KMS-11 (cell line): ENCODE data around the gene HDAC10.
"Not testable (repeated sequence)": the region's sequence is repeated elsewhere in the genome, so short reads cannot be mapped to it uniquely, and the experiment has no call there.

Experiments used
- H2AFZ ChIP-seq: fragments of 200-600 bp; sonication (generic); 2 replicates; pipeline ENCODE4 v1.6.1; 2016; ENCODE audit warnings: antibody characterized with exemption, mixed run types, low read depth
- H3K27ac ChIP-seq: fragments of 200-600 bp; sonication (generic); 2 replicates; pipeline ENCODE4 v1.6.1; 2016; ENCODE audit warnings: mild to moderate bottlenecking, mixed run types
- H3K27me3 ChIP-seq: fragments of 200-600 bp; sonication (generic); 2 replicates; pipeline ENCODE4 v1.6.1; 2017; ENCODE audit warnings: mild to moderate bottlenecking, low read depth, mixed run types, moderate library complexity; ENCODE audit not compliant: insufficient read depth
- H3K36me3 ChIP-seq: fragments of 200-600 bp; sonication (generic); 2 replicates; pipeline ENCODE4 v1.6.1; 2017; ENCODE audit warnings: mild to moderate bottlenecking, mixed run types; ENCODE audit not compliant: insufficient read depth
- H3K4me1 ChIP-seq: fragments of 200-600 bp; sonication (generic); 2 replicates; pipeline ENCODE4 v1.6.1; 2016; ENCODE audit warnings: mild to moderate bottlenecking, low read depth, mixed run types; ENCODE audit not compliant: poor library complexity, severe bottlenecking
- H3K4me2 ChIP-seq: fragments of 200-600 bp; sonication (generic); 2 replicates; pipeline ENCODE4 v1.7.0; 2016; ENCODE audit warnings: mild to moderate bottlenecking, mixed run types
- H3K4me3 ChIP-seq: fragments of 200-600 bp; sonication (generic); IDR thresholded peaks from 2 replicates; pipeline ENCODE4 v1.6.1; 2017; ENCODE audit warnings: low read depth, low read length, mixed read lengths; ENCODE audit not compliant: insufficient read depth
- H3K79me2 ChIP-seq: fragments of 200-600 bp; sonication (generic); 2 replicates; pipeline ENCODE4 v1.6.1; 2016; ENCODE audit warnings: low read depth, mixed run types; ENCODE audit not compliant: insufficient read depth
- H3K9ac ChIP-seq: fragments of 200-600 bp; sonication (generic); 2 replicates; pipeline ENCODE4 v1.6.1; 2016; ENCODE audit warnings: mild to moderate bottlenecking, mixed run types
- H4K20me1 ChIP-seq: fragments of 200-600 bp; sonication (generic); 2 replicates; pipeline ENCODE4 v1.6.1; 2016; ENCODE audit warnings: mild to moderate bottlenecking, mixed run types; ENCODE audit not compliant: insufficient read depth
- CTCF ChIP-seq: fragments of 200-600 bp; sonication (generic); conservative IDR thresholded peaks from 2 replicates; pipeline ENCODE4 v1.6.1; 2017; ENCODE audit warnings: low read depth, mild to moderate bottlenecking, antibody characterized with exemption, low read length, moderate library complexity, mixed read lengths

Gene HDAC10

GRCh38 chr22:50275181-50276055, 24.4 kb upstream of the HDAC10 start:
- H3K27ac ChIP-seq: no peak overlapping the region
- no peaks in the 10 kb centered on the region for H3K27me3 ChIP-seq
- TF ChIP-seq CTCF: no peak
- H3K4me2 ChIP-seq: no peak overlapping the region
- H3K9ac ChIP-seq: no peak overlapping the region
- no peaks in the 10 kb centered on the region for H4K20me1 ChIP-seq
- H3K79me2 ChIP-seq: no peaks in the 10 kb centered on the region
- no peak overlapping the region for H3K4me3 ChIP-seq
- H3K36me3 ChIP-seq: no peaks in the 10 kb centered on the region
- peaks cover 12% of the 10 kb centered on the region for H3K4me1 ChIP-seq
- no peak overlapping the region for H2AFZ ChIP-seq

- Histone ChIP-seq H3K27ac (no peak overlapping the region), H3K4me3 (no peak overlapping the region), H3K79me2 (no peaks in the 10 kb centered on the region), H3K27me3 (no peaks in the 10 kb centered on the region), H4K20me1 (no peaks in the 10 kb centered on the region), H3K4me2 (no peak overlapping the region), H3K36me3 (no peaks in the 10 kb centered on the region), H2AFZ (no peak overlapping the region), H3K9ac (no peak overlapping the region), H3K4me1 (peaks cover 12% of the 10 kb centered on the region)
- no peak for TF ChIP-seq CTCF
Observed at GRCh38 chr22:50274771-50275170, 23.7 kb upstream of the HDAC10 start.

GRCh38 chr22:50274311-50274710, 23.2 kb upstream of the HDAC10 start:
- no peak overlapping the region for H3K9ac ChIP-seq
- no peak overlapping the region for H3K27ac ChIP-seq

GRCh38 chr22:50273781-50274180, 22.7 kb upstream of the HDAC10 start:
- H3K4me2 ChIP-seq, H3K79me2 ChIP-seq, H3K9ac ChIP-seq, H3K27ac ChIP-seq, H3K27me3 ChIP-seq, H3K36me3 ChIP-seq, H2AFZ ChIP-seq, H3K4me3 ChIP-seq, H4K20me1 ChIP-seq: not testable (repeated sequence)
- peaks cover 15% of the 10 kb centered on the region for H3K4me1 ChIP-seq

More at GRCh38 chr22:50274311-50274710, 23.2 kb upstream of the HDAC10 start:
- H4K20me1 ChIP-seq: no peaks in the 10 kb centered on the region
- TF ChIP-seq CTCF: no peak
- H3K27me3 ChIP-seq: no peaks in the 10 kb centered on the region
- H3K4me2 ChIP-seq: no peak overlapping the region
- peaks cover 15% of the 10 kb centered on the region for H3K4me1 ChIP-seq
- H3K79me2 ChIP-seq: no peaks in the 10 kb centered on the region
- H3K4me3 ChIP-seq: no peak overlapping the region
- H2AFZ ChIP-seq: no peak overlapping the region
- no peaks in the 10 kb centered on the region for H3K36me3 ChIP-seq

GRCh38 chr22:50273352-50273751, 22.3 kb upstream of the HDAC10 start:
- not testable (repeated sequence) for H3K27me3 ChIP-seq, H3K4me2 ChIP-seq, H3K36me3 ChIP-seq, H3K79me2 ChIP-seq, H4K20me1 ChIP-seq, H2AFZ ChIP-seq, H3K9ac ChIP-seq, H3K27ac ChIP-seq, H3K4me3 ChIP-seq
- H3K4me1 ChIP-seq: peaks cover 15% of the 10 kb centered on the region
